CD4-positive, alpha-beta memory T cell (primary cell): ENCODE measurements around the gene THSD7A. TPM values are rescaled to one million over a fixed set of nuclear protein-coding genes. Genes with fewer than 3 reads are reported as not detected.

Source experiments
- CTCF ChIA-PET: fragments of 350-600 bp; sonication (Branson Sonifier 250); formaldehyde crosslinking; loops from one replicate; lab custom pipeline; 2021; ENCODE audit warnings: inconsistent platforms; ENCODE audit not compliant: partially characterized antibody; lab: Charles Lee
- POLR2A ChIA-PET: fragments of 350-600 bp; sonication (Branson Sonifier 250); formaldehyde crosslinking; loops from one replicate; lab custom pipeline; 2021; ENCODE audit not compliant: partially characterized antibody; lab: Charles Lee
- DNase-seq, 5 donors: peaks; one replicate each; pipeline versions ENCODE4 v3.0.0 to v3.0.0-alpha.2; 2020 to 2022; ENCODE audit warnings: mixed read lengths in 1 of 5
- H3K27ac ChIP-seq: one replicate; pipeline ENCODE4 v1.7.0; 2013; ENCODE audit warnings: low read depth, low read length
- H3K27me3 ChIP-seq: 2 replicates; pipeline ENCODE4 v1.7.0; 2013; ENCODE audit warnings: mild to moderate bottlenecking, low read length, moderate library complexity; ENCODE audit not compliant: insufficient read depth
- H3K36me3 ChIP-seq: 2 replicates; pipeline ENCODE4 v1.7.0; 2013; ENCODE audit warnings: mild to moderate bottlenecking, low read length, moderate library complexity; ENCODE audit not compliant: insufficient read depth
- H3K4me1 ChIP-seq: 2 replicates; pipeline ENCODE4 v1.7.0; 2013; ENCODE audit warnings: mild to moderate bottlenecking, low read length, moderate library complexity; ENCODE audit not compliant: insufficient read depth
- H3K4me3 ChIP-seq, 2 donors: one replicate each; pipeline ENCODE4 v1.7.0; 2013; ENCODE audit warnings: low read length in 2 of 2, mild to moderate bottlenecking in 1 of 2
- H3K9me3 ChIP-seq, 2 donors: one replicate each; pipeline ENCODE4 v1.7.0; 2013; ENCODE audit warnings: low read length in 2 of 2, control low read depth in 1 of 2; ENCODE audit not compliant: control insufficient read depth in 1 of 2
- H3K27ac Mint-ChIP-seq, 7 donors: one replicate each; pipeline ENCODE4 v1.8.0; 2020 to 2021; ENCODE audit warnings: mixed read lengths in 7 of 7, mild to moderate bottlenecking in 6 of 7, inconsistent platforms in 3 of 7, moderate library complexity in 3 of 7
- H3K27me3 Mint-ChIP-seq, 2 donors: one replicate each; pipeline ENCODE4 v1.8.0; 2020 to 2021; ENCODE audit warnings: mixed read lengths in 2 of 2
- H3K36me3 Mint-ChIP-seq, 2 donors: one replicate each; pipeline ENCODE4 v1.8.0; 2020 to 2021; ENCODE audit warnings: mixed read lengths in 2 of 2, inconsistent platforms in 1 of 2, mild to moderate bottlenecking in 1 of 2
- H3K4me1 Mint-ChIP-seq, 4 donors: one replicate each; pipeline ENCODE4 v1.8.0; 2020 to 2021; ENCODE audit warnings: mixed read lengths in 4 of 4, mild to moderate bottlenecking in 1 of 4
- H3K4me3 Mint-ChIP-seq, 8 donors: one replicate each; pipeline ENCODE4 v1.8.0; 2020 to 2021; ENCODE audit warnings: mixed read lengths in 8 of 8, mild to moderate bottlenecking in 7 of 8, moderate library complexity in 6 of 8, inconsistent platforms in 3 of 8
- H3K9me3 Mint-ChIP-seq, 8 donors: one replicate each; pipeline ENCODE4 v1.8.0; 2020 to 2021; ENCODE audit warnings: mixed read lengths in 8 of 8, mild to moderate bottlenecking in 5 of 8, inconsistent platforms in 3 of 8, moderate library complexity in 1 of 8
- intact Hi-C: fragments of 100-400 bp; cut with micrococcal nuclease; formaldehyde crosslinking; loops from one replicate; pipeline ENCODE4 v1.15.1; 2023
- polyA plus RNA-seq, 2 donors: library from polyadenylated mRNA; unstranded; fragments of 300-500 nt; fragmentation: Illumina TruSeq; gene quantifications; one replicate each; pipeline ENCODE4 v1.2.3, GENCODE V29; 2021
- total RNA-seq, 2 experiments: library from RNA; stranded (reverse); gene quantifications; one replicate each; pipeline ENCODE4 v1.2.3, GENCODE V29; 2021

Gene THSD7A
- total and polyA plus RNA-seq, 4 experiments from 2014 or later: not detected

DNA sequence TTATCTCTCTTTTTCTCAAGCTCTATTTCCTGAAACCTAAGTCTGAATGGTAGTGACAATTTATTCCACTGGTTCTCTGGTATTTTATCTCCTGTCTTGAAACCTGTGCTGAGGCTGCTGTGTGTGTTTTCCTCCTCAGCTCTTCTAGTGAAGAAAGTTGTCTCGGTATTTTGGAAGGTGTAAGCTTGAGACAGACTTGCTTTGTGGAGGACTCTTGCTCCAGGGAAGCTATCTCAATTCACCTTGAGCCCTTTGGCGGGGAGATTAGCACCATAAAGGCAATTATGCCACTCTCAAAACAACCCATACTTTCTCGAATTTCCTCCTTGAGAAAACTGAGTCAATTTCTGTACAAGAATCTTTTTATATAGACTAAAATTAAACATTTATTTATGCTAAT, 141.6 kb downstream of the THSD7A start:
- POLR2A ChIA-PET: no interaction called here
- no peaks in the 10 kb centered on the region for H3K27me3 Mint-ChIP-seq

DNA sequence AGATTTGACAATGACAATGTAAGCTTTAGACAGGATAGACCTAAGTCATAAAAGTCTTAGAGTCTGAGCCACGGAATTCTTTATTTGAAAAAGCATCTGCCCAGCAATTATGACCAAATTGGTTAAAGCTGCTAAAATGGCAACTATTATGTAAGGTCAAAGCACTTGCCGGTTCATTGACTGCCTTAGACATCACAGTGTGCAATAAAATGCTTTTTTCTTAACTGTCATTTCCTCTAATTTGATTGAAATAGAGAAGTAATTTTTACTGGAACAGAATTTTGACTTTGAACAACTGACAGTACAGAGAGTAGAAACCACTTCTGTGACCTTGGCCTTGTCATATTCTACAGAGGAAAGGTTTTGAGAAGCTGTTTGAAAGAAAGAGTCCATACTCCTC, 142.9 kb downstream of the THSD7A start:
- no peak overlapping the region for H3K4me3 Mint-ChIP-seq
- no peak for DNase-seq
- POLR2A ChIA-PET: interaction anchor here (0.7 kb wide), 1 partner anchor 26 kb away, joined by 4 read pairs; no protein-coding TSS in a partner anchor
- Histone ChIP-seq H3K4me1 (no peaks in the 10 kb centered on the region), H3K4me3 (no peak overlapping the region), H3K27ac (no peak overlapping the region), H3K36me3 (no peaks in the 10 kb centered on the region), H3K9me3 (peaks cover 0 to 3% of the 10 kb centered on the region in 2 donors), H3K27me3 (no peaks in the 10 kb centered on the region)
- H3K4me1 Mint-ChIP-seq: no peaks in the 10 kb centered on the region
- H3K9me3 Mint-ChIP-seq: peaks cover 0 to 6% (median 2%) of the 10 kb centered on the region in 8 donors
- CTCF ChIA-PET: no interaction called here
- H3K27ac Mint-ChIP-seq: no peak overlapping the region
- H3K27me3 Mint-ChIP-seq: no peaks in the 10 kb centered on the region
- H3K36me3 Mint-ChIP-seq: no peaks in the 10 kb centered on the region
- intact Hi-C loops: no loop called here

More for the DNA sequence above, 141.6 kb downstream of the THSD7A start:
- no peak for DNase-seq
- H3K4me1 Mint-ChIP-seq: no peaks in the 10 kb centered on the region
- Histone ChIP-seq H3K36me3 (no peaks in the 10 kb centered on the region), H3K27ac (no peak overlapping the region), H3K4me3 (no peak overlapping the region), H3K4me1 (no peaks in the 10 kb centered on the region), H3K9me3 (peaks cover 0 to 3% of the 10 kb centered on the region in 2 donors), H3K27me3 (no peaks in the 10 kb centered on the region)
- peaks cover 0 to 5% (median 0%) of the 10 kb centered on the region in 8 donors for H3K9me3 Mint-ChIP-seq
- H3K36me3 Mint-ChIP-seq: no peaks in the 10 kb centered on the region
- intact Hi-C loops: no loop called here
- H3K4me3 Mint-ChIP-seq: no peak overlapping the region
- CTCF ChIA-PET: no interaction called here
- no peak overlapping the region for H3K27ac Mint-ChIP-seq

DNA sequence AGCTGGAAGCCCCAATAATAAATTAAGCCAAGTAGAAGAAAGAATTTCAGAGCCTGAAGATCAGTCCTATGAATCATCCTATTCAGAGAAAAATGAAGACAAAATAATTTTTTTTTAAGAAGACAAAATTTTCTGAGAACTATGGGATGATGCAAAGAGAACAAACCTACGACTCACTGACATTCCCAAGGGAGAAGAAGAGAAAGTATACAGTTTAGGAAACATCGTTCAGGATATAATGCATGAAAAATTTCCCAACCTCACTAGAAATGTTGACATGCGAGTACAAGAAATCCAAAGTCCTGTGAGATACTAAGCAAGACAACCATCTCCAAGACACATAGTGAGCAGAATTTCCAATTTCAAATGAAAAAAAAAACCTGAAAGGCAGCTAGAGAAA, 150.5 kb downstream of the THSD7A start:
- H3K4me1 Mint-ChIP-seq: no peaks in the 10 kb centered on the region
- no peak overlapping the region for H3K27ac Mint-ChIP-seq
- no peaks in the 10 kb centered on the region for H3K36me3 Mint-ChIP-seq
- H3K4me1 ChIP-seq: no peaks in the 10 kb centered on the region
- H3K4me3 ChIP-seq: no peak overlapping the region
- POLR2A ChIA-PET: no interaction called here
- H3K36me3 ChIP-seq: no peaks in the 10 kb centered on the region
- peaks cover 0 to 2% of the 10 kb centered on the region in 2 donors for H3K9me3 ChIP-seq
- intact Hi-C loops: no loop called here
- CTCF ChIA-PET: no interaction called here
- no peak for DNase-seq
- H3K4me3 Mint-ChIP-seq: no peak overlapping the region
- no peak overlapping the region for H3K27ac ChIP-seq
- H3K9me3 Mint-ChIP-seq: peaks cover 4 to 50% (median 24%) of the 10 kb centered on the region in 8 donors
- no peaks in the 10 kb centered on the region for H3K27me3 Mint-ChIP-seq
- H3K27me3 ChIP-seq: no peaks in the 10 kb centered on the region

DNA sequence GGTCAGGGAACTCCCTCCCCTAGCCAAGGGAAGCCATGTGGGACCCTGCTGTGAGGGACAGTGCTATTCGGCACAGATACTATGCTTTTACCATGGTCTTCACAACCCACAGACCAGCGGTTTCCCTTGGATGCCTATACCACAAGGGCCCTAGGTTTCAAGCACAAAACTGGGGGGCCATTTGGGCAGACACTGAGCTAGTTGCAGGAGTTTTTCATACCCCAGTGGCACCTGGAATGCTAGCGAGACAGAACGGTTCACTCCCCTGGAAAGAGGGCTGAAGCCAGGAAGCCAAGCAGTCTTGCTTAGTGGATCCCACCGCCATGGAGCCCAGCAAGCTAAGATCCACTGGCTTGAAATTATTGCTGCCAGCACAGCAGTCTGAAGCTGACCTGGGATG, 156.8 kb downstream of the THSD7A start:
- Histone ChIP-seq H3K36me3 (no peaks in the 10 kb centered on the region), H3K9me3 (no peaks in the 10 kb centered on the region), H3K4me3 (no peak overlapping the region), H3K27ac (no peak overlapping the region), H3K4me1 (no peaks in the 10 kb centered on the region), H3K27me3 (no peaks in the 10 kb centered on the region)
- POLR2A ChIA-PET: no interaction called here
- CTCF ChIA-PET: no interaction called here
- no peak overlapping the region for H3K4me3 Mint-ChIP-seq
- H3K4me1 Mint-ChIP-seq: no peaks in the 10 kb centered on the region
- peaks cover 4 to 40% (median 15%) of the 10 kb centered on the region in 8 donors for H3K9me3 Mint-ChIP-seq
- no peak overlapping the region for H3K27ac Mint-ChIP-seq
- no peak for DNase-seq
- no peaks in the 10 kb centered on the region for H3K27me3 Mint-ChIP-seq
- no peaks in the 10 kb centered on the region for H3K36me3 Mint-ChIP-seq
- intact Hi-C loops: no loop called here

DNA sequence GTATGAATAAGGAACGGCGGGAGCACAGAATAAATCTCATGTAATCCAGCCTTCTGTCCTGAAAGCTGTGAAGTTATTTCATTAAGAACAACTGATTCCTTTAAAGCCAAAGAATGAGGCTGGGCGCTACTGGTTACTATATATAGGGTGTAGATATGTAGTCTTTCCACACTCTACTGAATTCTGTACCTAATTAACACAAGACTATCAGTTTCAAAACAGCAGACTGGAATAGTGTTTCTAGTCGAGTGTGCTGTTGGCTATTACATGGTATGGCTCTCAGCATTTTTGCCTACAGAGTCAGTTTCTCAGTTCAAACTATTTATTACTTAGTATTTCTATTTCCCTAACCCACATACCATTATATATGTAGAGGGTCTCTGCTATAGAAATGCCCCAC, 163.3 kb downstream of the THSD7A start:
- Histone ChIP-seq H3K9me3 (no peaks in the 10 kb centered on the region), H3K27ac (no peak overlapping the region), H3K36me3 (no peaks in the 10 kb centered on the region), H3K27me3 (no peaks in the 10 kb centered on the region), H3K4me1 (no peaks in the 10 kb centered on the region), H3K4me3 (no peak overlapping the region)
- Mint-ChIP-seq H3K4me3 (no peak overlapping the region), H3K4me1 (no peaks in the 10 kb centered on the region), H3K27ac (no peak overlapping the region), H3K36me3 (no peaks in the 10 kb centered on the region), H3K27me3 (no peaks in the 10 kb centered on the region), H3K9me3 (no peaks in the 10 kb centered on the region)
- ChIA-PET POLR2A (no interaction called here), CTCF (no interaction called here)
- DNase-seq: no peak
- intact Hi-C loops: no loop called here

DNA sequence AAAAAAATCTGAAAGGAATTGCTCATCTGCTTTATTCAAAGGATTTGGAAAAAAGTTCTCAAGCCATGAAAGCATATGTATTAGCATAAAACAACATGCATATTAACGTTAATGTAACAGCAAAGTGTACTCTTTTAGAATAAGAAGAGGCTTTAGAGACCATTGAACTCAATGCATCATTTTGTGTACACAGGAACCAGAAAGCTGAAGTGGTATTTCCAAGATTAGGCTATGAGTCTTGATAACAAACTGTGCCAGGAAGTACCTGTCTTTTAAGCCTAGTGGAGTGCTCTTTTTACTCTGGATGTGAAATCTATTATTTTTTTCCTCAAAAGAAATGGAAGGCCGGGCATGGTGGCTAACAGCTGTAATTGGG, 164.2 kb downstream of the THSD7A start:
- CTCF ChIA-PET: no interaction called here
- POLR2A ChIA-PET: no interaction called here
- no peak overlapping the region for H3K4me3 ChIP-seq
- no peaks in the 10 kb centered on the region for H3K36me3 ChIP-seq
- H3K9me3 Mint-ChIP-seq: no peaks in the 10 kb centered on the region
- no peak for DNase-seq
- no peak overlapping the region for H3K27ac ChIP-seq
- no peaks in the 10 kb centered on the region for H3K27me3 Mint-ChIP-seq
- H3K27ac Mint-ChIP-seq: no peak overlapping the region
- intact Hi-C loops: no loop called here
- H3K4me1 Mint-ChIP-seq: no peaks in the 10 kb centered on the region
- no peak overlapping the region for H3K4me3 Mint-ChIP-seq
- no peaks in the 10 kb centered on the region for H3K9me3 ChIP-seq
- H3K27me3 ChIP-seq: no peaks in the 10 kb centered on the region
- H3K36me3 Mint-ChIP-seq: no peaks in the 10 kb centered on the region
- H3K4me1 ChIP-seq: no peaks in the 10 kb centered on the region

DNA sequence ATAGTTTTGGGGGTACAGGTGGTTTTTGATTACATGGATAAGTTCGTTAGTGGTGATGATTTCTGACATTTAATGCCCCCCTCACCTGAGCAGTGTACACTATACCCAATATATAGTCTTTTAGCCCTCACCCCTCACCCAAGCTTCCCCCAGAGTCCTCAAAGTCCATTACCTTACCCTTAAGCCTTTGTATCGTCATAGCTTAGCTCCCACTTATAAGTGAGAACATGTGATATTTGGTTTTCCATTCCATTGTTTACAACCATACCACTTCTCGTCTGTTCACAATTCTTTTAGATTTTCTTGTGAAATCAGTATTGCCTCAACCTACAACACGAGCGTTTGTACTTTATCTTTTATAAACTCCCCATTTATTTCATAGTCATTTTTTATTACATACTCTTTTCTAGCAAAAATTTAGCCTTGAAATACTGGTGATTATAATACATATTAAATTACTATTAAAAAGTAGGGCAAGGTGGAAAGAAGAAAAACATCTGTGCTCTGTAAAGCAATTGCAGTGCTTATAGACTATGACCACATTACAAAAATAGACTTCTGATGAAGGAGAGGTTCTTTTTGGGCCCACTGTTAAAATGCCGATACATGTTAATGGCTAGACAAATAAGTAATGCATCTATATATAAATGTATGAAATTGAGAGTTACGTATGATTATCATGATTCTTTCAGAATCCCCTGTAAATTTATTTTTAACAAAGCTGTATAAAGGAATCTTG, 164.8 kb downstream of the THSD7A start:
- no peaks in the 10 kb centered on the region for H3K27me3 ChIP-seq
- no peaks in the 10 kb centered on the region for H3K36me3 ChIP-seq
- H3K36me3 Mint-ChIP-seq: no peaks in the 10 kb centered on the region
- H3K27ac ChIP-seq: no peak overlapping the region
- no peak overlapping the region for H3K27ac Mint-ChIP-seq
- no peak for DNase-seq
- no peaks in the 10 kb centered on the region for H3K9me3 Mint-ChIP-seq
- H3K4me1 Mint-ChIP-seq: no peaks in the 10 kb centered on the region
- ChIA-PET CTCF (no interaction called here), POLR2A (no interaction called here)
- no peaks in the 10 kb centered on the region for H3K4me1 ChIP-seq
- no peaks in the 10 kb centered on the region for H3K9me3 ChIP-seq
- intact Hi-C loops: no loop called here
- H3K4me3 Mint-ChIP-seq: no peak overlapping the region
- H3K4me3 ChIP-seq: no peak overlapping the region
- no peaks in the 10 kb centered on the region for H3K27me3 Mint-ChIP-seq
